Glomerular visceral epithelial cell (primary cell): ENCODE measurements around the gene BMP8A.

Source experiments
- DNase-seq: peaks from one replicate; pipeline ENCODE4 v3.0.0-alpha.2; 2016; ENCODE audit errors: extremely low spot score

Gene BMP8A

DNA sequence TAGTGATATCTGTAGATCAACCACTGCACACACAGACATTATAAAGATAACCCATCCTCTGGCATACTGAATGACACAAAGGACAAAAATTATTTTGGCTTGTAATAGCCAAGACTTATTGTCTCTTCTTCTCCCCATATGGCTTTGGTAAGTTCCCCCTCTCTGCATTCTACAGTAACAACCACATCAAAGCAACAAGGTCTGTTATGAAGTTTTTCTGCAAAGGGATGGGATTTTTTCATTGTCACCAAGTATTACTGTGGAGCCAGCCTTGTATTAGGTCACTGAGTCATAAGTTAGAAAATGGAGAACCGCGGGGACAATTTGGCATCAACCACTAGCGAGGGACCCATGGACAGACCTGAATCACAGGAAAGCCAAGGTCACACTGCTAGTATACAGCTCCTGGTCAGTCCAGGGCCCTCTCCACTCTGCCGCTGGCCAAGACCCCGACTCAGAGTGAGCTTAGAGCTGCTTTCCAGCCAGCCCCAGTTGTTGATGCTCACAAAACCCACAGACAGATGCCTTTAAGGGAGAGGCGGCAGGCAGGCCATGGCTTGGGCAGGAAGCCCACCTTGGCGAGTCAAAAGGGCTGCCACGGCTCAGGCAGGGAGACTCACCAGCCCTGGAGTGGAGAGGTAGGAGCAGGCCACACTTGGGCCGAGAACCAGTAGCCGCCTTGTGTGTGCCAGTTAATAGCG lies 79.2 kb downstream of the BMP8A start:
- no peak for DNase-seq

DNA sequence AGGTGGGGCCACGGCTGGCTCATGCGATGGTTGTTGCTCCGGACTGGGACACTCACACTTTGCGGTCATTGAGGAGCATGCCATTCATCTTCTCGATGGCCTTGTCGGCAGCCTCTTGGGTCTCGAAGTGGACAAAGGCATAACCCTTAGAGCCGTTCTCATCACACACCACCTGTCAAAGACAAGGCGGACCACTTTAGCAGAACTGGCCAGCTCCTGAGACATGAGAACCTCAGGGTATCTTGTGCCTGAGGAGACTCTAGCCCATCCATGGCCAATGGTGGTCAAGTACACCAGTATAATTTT lies 79.7 kb downstream of the BMP8A start:
- no peak for DNase-seq

DNA sequence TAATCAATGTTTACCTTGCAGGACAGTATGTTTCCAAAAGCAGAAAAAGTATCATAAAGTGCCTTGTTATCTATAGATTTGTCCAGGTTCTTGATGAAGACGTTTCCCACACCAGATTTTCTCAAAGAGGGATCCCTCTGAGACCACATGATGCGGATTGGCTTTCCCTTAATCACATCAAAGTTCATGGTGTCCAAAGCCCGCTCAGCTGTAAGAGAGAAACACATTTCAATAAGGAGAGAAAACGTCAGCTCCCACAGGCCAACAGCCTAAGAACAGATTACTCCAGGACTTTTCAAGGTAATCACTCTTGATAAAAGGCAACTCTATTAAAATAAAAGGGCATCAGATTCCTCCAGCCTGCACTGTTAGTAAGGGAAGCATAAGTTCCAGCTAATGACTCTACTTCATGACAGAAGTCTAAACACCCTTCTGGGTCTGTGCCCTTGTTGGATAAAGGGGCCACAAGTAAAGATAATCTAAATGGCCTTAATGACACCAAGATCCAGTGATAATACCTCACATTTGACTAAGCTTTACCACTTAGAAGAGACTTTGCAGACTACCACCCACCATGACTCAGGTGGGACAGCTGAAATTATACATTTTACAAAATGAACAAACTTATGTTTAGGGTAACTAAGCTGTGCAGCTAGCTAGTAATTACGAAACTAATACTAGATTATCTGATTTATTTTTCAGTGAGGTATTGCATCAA lies 81.1 kb downstream of the BMP8A start:
- DNase-seq, result no peak

DNA sequence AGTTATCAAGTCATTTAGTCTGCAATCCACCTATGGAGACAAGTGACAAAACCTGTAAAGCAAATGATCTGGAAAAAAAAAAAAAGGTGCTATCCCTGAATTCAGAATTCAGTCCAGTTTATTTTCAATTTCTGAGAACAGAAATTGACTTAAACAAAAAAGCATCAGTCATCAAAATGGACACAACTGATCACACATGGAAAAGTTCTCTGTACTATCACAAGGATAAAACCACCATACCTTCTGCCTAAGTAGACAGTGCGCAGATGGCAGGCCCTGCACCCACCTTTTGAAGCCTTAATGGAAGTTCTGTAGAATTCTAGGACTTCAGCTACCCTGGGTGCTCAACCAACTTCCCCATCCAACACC lies 81.6 kb downstream of the BMP8A start:
- no peak for DNase-seq

DNA sequence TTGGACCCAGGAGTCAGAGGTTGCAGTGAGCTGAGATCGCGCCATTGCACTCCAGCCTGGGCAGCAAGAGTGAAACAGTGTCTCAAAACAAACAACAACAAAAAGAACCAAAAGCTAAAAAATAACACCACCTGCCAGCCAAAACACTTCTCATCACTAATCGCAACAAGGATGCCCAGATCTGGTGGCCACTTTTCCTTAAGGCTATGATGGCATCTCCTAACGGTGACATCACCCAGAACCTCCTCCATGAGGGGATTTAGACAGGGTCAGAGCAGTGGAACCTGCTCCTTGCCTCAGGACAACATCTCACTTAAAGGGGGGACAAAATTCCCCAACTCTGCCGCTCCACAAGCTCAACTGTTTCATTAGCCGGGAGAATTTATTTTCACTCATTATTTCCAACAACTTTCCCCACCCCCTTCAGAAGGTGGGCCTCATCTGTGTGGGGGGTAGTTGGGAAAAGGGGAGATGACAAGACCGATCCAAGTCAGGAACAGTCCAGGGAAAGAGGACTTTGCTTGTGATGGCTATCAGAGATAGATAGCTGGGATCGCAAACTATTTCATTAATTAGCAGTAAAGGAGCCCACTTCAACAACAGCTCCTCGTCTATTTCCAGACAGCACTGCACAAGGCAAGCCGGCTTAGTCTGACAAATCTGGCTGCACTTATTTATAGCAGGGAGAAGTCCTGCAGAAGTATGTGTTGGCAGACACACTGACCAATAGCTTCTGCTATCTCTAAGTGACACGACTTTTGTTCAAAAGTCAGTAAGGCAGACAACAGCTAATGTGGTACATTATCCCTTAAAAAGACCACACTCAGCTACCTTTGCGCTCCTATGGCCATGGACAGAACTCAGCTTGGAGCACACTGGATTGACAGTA lies 82.5 kb downstream of the BMP8A start:
- peak; percentile 28 for DNase-seq

DNA sequence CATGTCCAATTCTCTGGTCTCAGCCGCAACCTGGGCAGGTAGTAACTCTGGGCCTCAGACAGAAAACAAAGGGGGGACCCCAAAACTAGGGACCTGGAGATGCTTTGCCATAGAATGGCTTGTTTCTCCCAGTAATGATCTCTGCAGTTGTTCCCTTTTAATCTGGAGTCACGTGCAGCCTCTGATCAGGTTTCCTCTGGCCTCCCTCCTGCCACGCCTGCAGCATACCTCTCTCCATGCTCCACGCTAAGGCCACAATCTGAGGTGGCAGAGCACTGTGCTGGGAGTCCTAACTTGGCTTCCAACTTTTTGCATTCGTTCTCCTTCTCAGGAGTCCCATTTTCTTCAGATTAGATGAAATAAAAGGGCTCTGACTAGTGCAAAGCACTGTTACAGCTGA lies 83.2 kb downstream of the BMP8A start:
- peak; percentile 13 for DNase-seq
